CD4-positive, alpha-beta T cell (primary cell): Measurements from ENCODE around the gene SURF2. TPM values are rescaled to one million over a fixed set of nuclear protein-coding genes. Genes with fewer than 3 reads are reported as not detected.

Source experiments
- ATAC-seq: fragments of 200-7000 bp; cut with Tn5 transposase; one replicate; pipeline ENCODE4 v1.10.0; 2022; ENCODE audit warnings: mild to moderate bottlenecking; ENCODE audit not compliant: poor library complexity
- CTCF ChIA-PET: fragments of 350-600 bp; sonication (Branson Sonifier 250); formaldehyde crosslinking; loops from one replicate; lab custom pipeline; 2021; ENCODE audit warnings: antibody characterized with exemption, inconsistent platforms; lab: Charles Lee
- POLR2A ChIA-PET: fragments of 350-600 bp; sonication (Branson Sonifier 250); formaldehyde crosslinking; loops from one replicate; lab custom pipeline; 2021; ENCODE audit warnings: antibody characterized with exemption, inconsistent platforms; lab: Charles Lee
- DNase-seq, 14 experiments: peaks; one replicate each; pipeline ENCODE4 v3.0.0-alpha.2; 2013 to 2020; ENCODE audit warnings: mixed read lengths in 2 of 14
- H3K27ac ChIP-seq, 2 donors: one replicate each; pipeline versions ENCODE4 v1.5.1 to v1.7.0; 2013; ENCODE audit warnings: low read length in 2 of 2, low read depth in 1 of 2, mild to moderate bottlenecking in 1 of 2
- H3K27me3 ChIP-seq, 2 experiments: 1 replicate in 1 of 2; 2 replicates in 1 of 2; pipeline versions ENCODE4 v1.6.1 to v1.7.0; 2013; ENCODE audit warnings: low read length in 2 of 2, control low read depth in 1 of 2, mild to moderate bottlenecking in 1 of 2, moderate library complexity in 1 of 2; ENCODE audit not compliant: insufficient read depth in 2 of 2, control insufficient read depth in 1 of 2
- H3K36me3 ChIP-seq: one replicate; pipeline ENCODE4 v1.6.1; 2013; ENCODE audit warnings: low read length, control low read depth; ENCODE audit not compliant: insufficient read depth
- H3K4me1 ChIP-seq: one replicate; pipeline ENCODE4 v1.6.1; 2013; ENCODE audit warnings: low read length, control low read depth; ENCODE audit not compliant: insufficient read depth
- H3K4me3 ChIP-seq: one replicate; pipeline ENCODE4 v1.5.1; 2013; ENCODE audit warnings: mild to moderate bottlenecking, low read length, moderate library complexity
- H3K9me3 ChIP-seq, 2 experiments: 1 replicate in 1 of 2; 2 replicates in 1 of 2; pipeline versions ENCODE4 v1.6.1 to v1.7.0; 2013; ENCODE audit warnings: low read length in 2 of 2, mild to moderate bottlenecking in 2 of 2, control low read depth in 1 of 2, moderate library complexity in 1 of 2; ENCODE audit not compliant: control insufficient read depth in 1 of 2, insufficient read depth in 1 of 2
- H3K27ac Mint-ChIP-seq: one replicate; pipeline ENCODE4 v1.8.0; 2020; ENCODE audit warnings: mixed read lengths
- H3K27me3 Mint-ChIP-seq: one replicate; pipeline ENCODE4 v1.8.0; 2021; ENCODE audit warnings: mixed read lengths
- H3K36me3 Mint-ChIP-seq: one replicate; pipeline ENCODE4 v1.8.0; 2021; ENCODE audit warnings: low read depth, mixed read lengths
- H3K4me1 Mint-ChIP-seq: one replicate; pipeline ENCODE4 v1.8.0; 2021; ENCODE audit warnings: low read depth, mixed read lengths
- H3K4me3 Mint-ChIP-seq: one replicate; pipeline ENCODE4 v1.8.0; 2020; ENCODE audit warnings: mild to moderate bottlenecking, mixed read lengths
- H3K9me3 Mint-ChIP-seq: one replicate; pipeline ENCODE4 v1.8.0; 2020; ENCODE audit warnings: mixed read lengths
- intact Hi-C, 2 experiments: fragments of 100-400 bp; cut with DNase I in 1 of 2; cut with micrococcal nuclease in 1 of 2; formaldehyde crosslinking; loops; one replicate each; pipeline versions ENCODE4 v1.15.1 to v1.9.0; 2023 to 2025; cut with DNase I, micrococcal nuclease
- total RNA-seq, 174 experiments: library from RNA in 2 of 174; stranded (reverse) in 2 of 174; gene quantifications; one replicate each; pipeline ENCODE4 v1.2.3 and lab custom pipeline; 2021 to 2026
- TF ChIP-seq, protein P1 (sequence below): fragments of 200-600 bp; IDR thresholded peaks from one replicate; pipeline ENCODE4 v1.8.0; 2022; ENCODE audit warnings: antibody characterized with exemption, mild to moderate bottlenecking

The SURF2 gene
- total RNA-seq, 2 experiments from 2014 or later = 12.7 TPM

DNA sequence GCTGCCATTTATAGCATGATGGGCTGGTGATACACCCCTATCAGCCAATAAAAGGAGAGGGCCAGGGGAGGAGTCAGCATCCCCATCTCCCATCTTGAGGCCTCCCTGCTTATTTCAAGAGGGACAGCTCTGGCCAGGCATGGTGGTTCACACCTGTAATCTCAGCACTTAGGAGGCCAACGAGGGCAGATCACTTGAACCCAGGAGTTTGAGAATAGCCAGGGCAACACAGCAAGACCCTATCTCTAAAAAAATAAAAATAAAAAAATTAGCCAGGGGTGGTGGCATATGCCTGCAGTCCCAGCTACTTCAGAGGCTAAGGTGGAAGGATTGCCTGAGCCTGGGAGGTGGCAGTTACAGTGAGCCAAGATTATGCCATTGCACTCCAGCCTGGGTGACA, 51.7 kb downstream of the SURF2 start:
- H3K36me3 Mint-ChIP-seq = peaks cover 81% of the 10 kb centered on the region
- ATAC-seq (no peak), DNase-seq (no peak)
- peaks cover 6% of the 10 kb centered on the region for H3K4me1 Mint-ChIP-seq
- no peak overlapping the region for H3K27ac ChIP-seq
- no peak overlapping the region for H3K4me3 Mint-ChIP-seq
- peaks cover 78% of the 10 kb centered on the region for H3K36me3 ChIP-seq
- H3K27ac Mint-ChIP-seq = no peak overlapping the region
- no peaks in the 10 kb centered on the region for H3K27me3 Mint-ChIP-seq
- TF ChIP-seq, protein P1, sequence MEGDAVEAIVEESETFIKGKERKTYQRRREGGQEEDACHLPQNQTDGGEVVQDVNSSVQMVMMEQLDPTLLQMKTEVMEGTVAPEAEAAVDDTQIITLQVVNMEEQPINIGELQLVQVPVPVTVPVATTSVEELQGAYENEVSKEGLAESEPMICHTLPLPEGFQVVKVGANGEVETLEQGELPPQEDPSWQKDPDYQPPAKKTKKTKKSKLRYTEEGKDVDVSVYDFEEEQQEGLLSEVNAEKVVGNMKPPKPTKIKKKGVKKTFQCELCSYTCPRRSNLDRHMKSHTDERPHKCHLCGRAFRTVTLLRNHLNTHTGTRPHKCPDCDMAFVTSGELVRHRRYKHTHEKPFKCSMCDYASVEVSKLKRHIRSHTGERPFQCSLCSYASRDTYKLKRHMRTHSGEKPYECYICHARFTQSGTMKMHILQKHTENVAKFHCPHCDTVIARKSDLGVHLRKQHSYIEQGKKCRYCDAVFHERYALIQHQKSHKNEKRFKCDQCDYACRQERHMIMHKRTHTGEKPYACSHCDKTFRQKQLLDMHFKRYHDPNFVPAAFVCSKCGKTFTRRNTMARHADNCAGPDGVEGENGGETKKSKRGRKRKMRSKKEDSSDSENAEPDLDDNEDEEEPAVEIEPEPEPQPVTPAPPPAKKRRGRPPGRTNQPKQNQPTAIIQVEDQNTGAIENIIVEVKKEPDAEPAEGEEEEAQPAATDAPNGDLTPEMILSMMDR = no peak
- no peaks in the 10 kb centered on the region for H3K27me3 ChIP-seq
- peaks cover 9% of the 10 kb centered on the region for H3K4me1 ChIP-seq
- ChIA-PET POLR2A (no interaction called here), CTCF (interaction anchor here (1.5 kb wide), 1 partner anchor 9 kb away, joined by 4 read pairs; no protein-coding TSS in a partner anchor)
- intact Hi-C loops = loop anchor here in 1 of 2 experiments (10.0 kb wide), 1 partner anchor 317 kb away; no protein-coding TSS in a partner anchor
- no peak overlapping the region for H3K4me3 ChIP-seq
- no peaks in the 10 kb centered on the region for H3K9me3 ChIP-seq
- H3K9me3 Mint-ChIP-seq = no peaks in the 10 kb centered on the region

Other genes starting within 250 kb of the SURF2 start
- gene RALGDS, start 235.3 kb upstream of the SURF2 start, total RNA-seq = 100 to 1,000 TPM; 166 to 168 TPM
- 1 to 10 TPM; 1.3 to 1.8 TPM for gene GBGT1, start 192.6 kb upstream of the SURF2 start, total RNA-seq
- gene OBP2B, start 147.3 kb upstream of the SURF2 start, total RNA-seq = not detected
- under 1 TPM; 0.19 to 0.31 TPM for gene ABO, start 81.3 kb upstream of the SURF2 start, total RNA-seq
- 10 to 100 TPM; 15.1 to 15.9 TPM for gene SURF6, start 20.4 kb upstream of the SURF2 start, total RNA-seq
- gene MED22, start 8.4 kb upstream of the SURF2 start, total RNA-seq = 10 to 100 TPM; 15.7 to 18.0 TPM
- 1,000 to 10,000 TPM; 2,613 to 2,686 TPM for gene RPL7A, start 8.3 kb upstream of the SURF2 start, total RNA-seq
- gene SURF1, start 63 bp upstream of the SURF2 start, total RNA-seq = 10 to 100 TPM; 42.5 to 45.9 TPM
- gene SURF4, start 19.5 kb downstream of the SURF2 start, total RNA-seq = 10 to 100 TPM; 90.7 to 94.6 TPM
- gene STKLD1, start 19.8 kb downstream of the SURF2 start, total RNA-seq = 1 to 10 TPM in 1 of 2 experiments, under 1 TPM in 1; 0.59 to 1.0 TPM
- gene REXO4, start 61.5 kb downstream of the SURF2 start, total RNA-seq = 10 to 100 TPM; 17.3 to 18.5 TPM
- gene ADAMTS13, start 65.8 kb downstream of the SURF2 start, total RNA-seq = 1 to 10 TPM; 2.2 to 2.6 TPM
- gene CACFD1, start 103.4 kb downstream of the SURF2 start, total RNA-seq = 1 to 10 TPM; 3.7 to 3.8 TPM
- 1 to 10 TPM; 1.8 to 3.2 TPM for gene SLC2A6, start 122.5 kb downstream of the SURF2 start, total RNA-seq
- gene MYMK, start 168.4 kb downstream of the SURF2 start, total RNA-seq = not detected
- 1 to 10 TPM; 1.2 to 1.3 TPM for gene ADAMTSL2, start 178.2 kb downstream of the SURF2 start, total RNA-seq